ELR (cell line): Measurements from ENCODE around the gene RTN4.

Source experiments
- DNase-seq: peaks from one replicate; pipeline ENCODE4 v3.0.0-alpha.2; 2015; ENCODE audit warnings: low read depth

Gene RTN4

GRCh38 chr2:54968561-54969218, 81.6 kb downstream of the RTN4 start:
- DNase-seq = no peak

GRCh38 chr2:54967759-54968365, 82.4 kb downstream of the RTN4 start:
- no peak for DNase-seq

- no peak for DNase-seq
Measured at GRCh38 chr2:54967269-54967668, 83.0 kb downstream of the RTN4 start.

- DNase-seq = no peak
Measured at GRCh38 chr2:54966837-54967236, 83.4 kb downstream of the RTN4 start.

GRCh38 chr2:54966165-54966832, 84.0 kb downstream of the RTN4 start:
- DNase-seq = peak; percentile 43

- no peak for DNase-seq
Measured at GRCh38 chr2:54965425-54965824, 84.8 kb downstream of the RTN4 start.

GRCh38 chr2:54964816-54965215, 85.4 kb downstream of the RTN4 start:
- no peak for DNase-seq

- peak; percentile 73 for DNase-seq
Measured at GRCh38 chr2:54964271-54964670, 86.0 kb downstream of the RTN4 start.

- DNase-seq = no peak
Measured at GRCh38 chr2:54963476-54963875, 86.8 kb downstream of the RTN4 start.

GRCh38 chr2:54962935-54963440, 87.3 kb downstream of the RTN4 start:
- DNase-seq = no peak

GRCh38 chr2:54962511-54962910, 87.7 kb downstream of the RTN4 start:
- no peak for DNase-seq

- DNase-seq = no peak
Measured at GRCh38 chr2:54960164-54960563, 90.1 kb downstream of the RTN4 start.

- DNase-seq = no peak
Measured at GRCh38 chr2:54958717-54959371, 91.4 kb downstream of the RTN4 start.

- DNase-seq = no peak
Measured at GRCh38 chr2:54957321-54957999, 92.8 kb downstream of the RTN4 start.

GRCh38 chr2:54956111-54956627, 94.1 kb downstream of the RTN4 start:
- DNase-seq = no peak

GRCh38 chr2:54955358-54956110, 94.7 kb downstream of the RTN4 start:
- DNase-seq = no peak

GRCh38 chr2:54954705-54955357, 95.4 kb downstream of the RTN4 start:
- DNase-seq = no peak

- DNase-seq = no peak
Measured at GRCh38 chr2:54954158-54954557, 96.1 kb downstream of the RTN4 start.

GRCh38 chr2:54952978-54953456, 97.2 kb downstream of the RTN4 start:
- peak; percentile 83 for DNase-seq

GRCh38 chr2:54952425-54952824, 97.8 kb downstream of the RTN4 start:
- DNase-seq = no peak
